Colonic mucosa (tissue), 4 donors: ENCODE measurements around the gene CCDC201. TPM values are rescaled to one million over a fixed set of nuclear protein-coding genes. Genes with fewer than 3 reads are reported as not detected.

Experiments used
- DNase-seq: peaks from one replicate; pipeline ENCODE4 v3.0.0-alpha.2; 2020
- H3K27ac ChIP-seq: fragments of 200-600 bp; one replicate; pipeline ENCODE4 v1.8.0; 2021
- H3K27me3 ChIP-seq: fragments of 200-600 bp; one replicate; pipeline ENCODE4 v1.8.0; 2021
- H3K36me3 ChIP-seq: fragments of 200-600 bp; one replicate; pipeline ENCODE4 v1.8.0; 2021
- H3K4me1 ChIP-seq: fragments of 200-600 bp; one replicate; pipeline ENCODE4 v1.8.0; 2021; ENCODE audit warnings: mild to moderate bottlenecking
- H3K4me3 ChIP-seq: fragments of 200-600 bp; one replicate; pipeline ENCODE4 v1.8.0; 2021
- H3K9ac ChIP-seq, 2 donors: one replicate each; pipeline ENCODE4 v1.7.0; 2013; ENCODE audit warnings: control low read depth in 2 of 2, low read depth in 2 of 2, low read length in 2 of 2
- H3K9me3 ChIP-seq: fragments of 200-600 bp; one replicate; pipeline ENCODE4 v1.8.0; 2021
- CTCF ChIP-seq: fragments of 200-600 bp; IDR thresholded peaks from one replicate; pipeline ENCODE4 v1.8.0; 2022; ENCODE audit warnings: antibody characterized with exemption, mild to moderate bottlenecking
- intact Hi-C: fragments of 100-400 bp; cut with DNase I; formaldehyde crosslinking; loops from one replicate; pipeline ENCODE4 v1.14.1; 2022
- total RNA-seq, 2 donors: library from RNA; stranded (reverse); fragmentation: NEBNext Ultra II Directional in 1 of 2; extraction: Animal tissue kit (Norgen Biotek cat#: 25700) in 1 of 2; gene quantifications; one replicate each; pipeline ENCODE4 v1.2.1, GENCODE V29; 2021
- donor health status: healthy.
- donor health status: DM: no; HTN: no; CAD: no.
- donor health status: DM: no; HTN: no; CAD: no.

Gene CCDC201
- total RNA-seq, 2 donors from 2014 or later = not detected

GRCh38 chr7:45914911-45915310 is 42.0 kb upstream of the CCDC201 start:
- intact Hi-C loops = loop anchor here (5.0 kb wide), 2 partner anchors 437 to 1337 kb away; no protein-coding TSS in a partner anchor
- no peak for TF ChIP-seq CTCF
- Histone ChIP-seq H3K9me3 (no peaks in the 10 kb centered on the region), H3K27ac (no peak overlapping the region), H3K27me3 (peaks cover 9% of the 10 kb centered on the region), H3K4me1 (no peaks in the 10 kb centered on the region), H3K9ac (no peak overlapping the region), H3K4me3 (no peak overlapping the region), H3K36me3 (no peaks in the 10 kb centered on the region)
- no peak for DNase-seq

GRCh38 chr7:45912972-45913371 is 40.1 kb upstream of the CCDC201 start:
- intact Hi-C loops = no loop called here

GRCh38 chr7:45911311-45911710 is 38.4 kb upstream of the CCDC201 start:
- intact Hi-C loops = no loop called here
- Histone ChIP-seq H3K9ac (no peak overlapping the region), H3K36me3 (no peaks in the 10 kb centered on the region), H3K9me3 (no peaks in the 10 kb centered on the region), H3K27me3 (no peaks in the 10 kb centered on the region), H3K27ac (no peak overlapping the region), H3K4me1 (no peaks in the 10 kb centered on the region), H3K4me3 (no peak overlapping the region)
- TF ChIP-seq CTCF = no peak
- DNase-seq = no peak

More at GRCh38 chr7:45912972-45913371, 40.1 kb upstream of the CCDC201 start:
- Histone ChIP-seq H3K9ac (no peak overlapping the region), H3K36me3 (no peaks in the 10 kb centered on the region), H3K9me3 (no peaks in the 10 kb centered on the region), H3K4me3 (no peak overlapping the region), H3K27me3 (no peaks in the 10 kb centered on the region), H3K4me1 (no peaks in the 10 kb centered on the region), H3K27ac (no peak overlapping the region)
- DNase-seq = no peak
- no peak for TF ChIP-seq CTCF

GRCh38 chr7:45910855-45911254 is 38.0 kb upstream of the CCDC201 start:
- no peak overlapping the region for H3K27ac ChIP-seq
- H3K4me1 ChIP-seq = no peaks in the 10 kb centered on the region
- H3K27me3 ChIP-seq = no peaks in the 10 kb centered on the region
- no peak for DNase-seq
- H3K9ac ChIP-seq = no peak overlapping the region
- no peak for TF ChIP-seq CTCF
- no peak overlapping the region for H3K4me3 ChIP-seq
- no peaks in the 10 kb centered on the region for H3K36me3 ChIP-seq
- intact Hi-C loops = no loop called here
- H3K9me3 ChIP-seq = no peaks in the 10 kb centered on the region

GRCh38 chr7:45909561-45909960 is 36.7 kb upstream of the CCDC201 start:
- intact Hi-C loops = no loop called here
- no peak overlapping the region for H3K9ac ChIP-seq

More at GRCh38 chr7:45909561-45909960, 36.7 kb upstream of the CCDC201 start:
- H3K36me3 ChIP-seq = no peaks in the 10 kb centered on the region
- H3K4me3 ChIP-seq = no peak overlapping the region
- TF ChIP-seq CTCF = no peak
- no peak overlapping the region for H3K27ac ChIP-seq
- no peaks in the 10 kb centered on the region for H3K9me3 ChIP-seq
- H3K4me1 ChIP-seq = no peaks in the 10 kb centered on the region
- DNase-seq = no peak
- H3K27me3 ChIP-seq = no peaks in the 10 kb centered on the region
